HG02943 (cell line): ENCODE results near the gene RTN4RL2.

Experiments
- ATAC-seq: cut with Tn5 transposase; IDR thresholded peaks from one replicate; pipeline ENCODE4 v1.9.1; 2021; ENCODE audit warnings: mild to moderate bottlenecking, low read depth, moderate library complexity; ENCODE audit not compliant: unreplicated experiment

The RTN4RL2 gene

GRCh38 chr11:57515332-57516060, 55.2 kb downstream of the RTN4RL2 start, which contains the start of gene SLC43A1:
SLC43A1 (minus strand) TSS chr11:57515702; CDS start chr11:57514111, 1,591 bp downstream.
- peak; percentile 41 for ATAC-seq

DNA sequence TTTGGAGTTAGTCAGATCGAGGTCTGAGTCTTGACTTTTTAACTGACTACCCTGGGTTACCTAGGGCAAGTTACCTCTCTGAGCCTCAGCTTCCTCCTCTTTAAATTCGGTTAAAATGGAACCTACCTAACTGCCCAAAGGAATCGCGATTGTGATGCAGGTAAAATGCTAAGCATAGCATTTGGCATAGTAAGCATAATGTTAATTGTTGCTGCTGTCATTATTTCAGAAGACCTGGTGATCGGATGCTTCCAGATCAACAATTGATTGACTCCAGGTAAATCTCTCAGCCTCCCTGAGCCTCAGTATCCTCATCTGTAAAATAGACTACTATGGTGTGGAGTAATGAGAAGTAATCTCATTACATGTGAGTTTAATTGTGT, 55.7 kb downstream of the RTN4RL2 start:
- no peak for ATAC-seq

DNA sequence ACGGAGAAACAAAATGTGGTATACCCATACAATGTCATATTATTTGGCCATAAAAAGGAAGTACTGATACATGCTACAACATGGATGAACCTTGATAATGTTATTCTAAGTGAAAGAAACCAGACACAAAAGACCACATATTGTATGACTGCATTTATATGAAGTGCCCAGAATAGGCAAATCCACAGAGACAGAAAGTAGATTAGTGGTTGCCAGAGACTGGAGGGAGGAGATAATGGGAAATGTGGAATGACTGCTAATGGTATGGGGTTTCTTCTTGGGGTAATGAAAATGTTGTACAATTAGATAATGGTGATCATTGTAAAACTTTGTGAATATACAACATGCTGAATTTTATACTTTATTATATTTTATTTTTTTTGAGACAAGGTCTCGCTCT, 60.8 kb downstream of the RTN4RL2 start:
- ATAC-seq, result no peak

- ATAC-seq, result no peak
Measured at GRCh38 chr11:57523419-57523818, 63.1 kb downstream of the RTN4RL2 start.
